ENCODE data around the gene AP5Z1.

GRCh38 chr7:4788627-4789189, 13.3 kb downstream of the AP5Z1 start:
- no peak for TF ChIP-seq POLR2A (IDR thresholded peaks at IDR 0.05; ENCODE audit: extremely low read depth, insufficient read length)
- TF ChIP-seq CTCF (IDR thresholded peaks at IDR 0.05; ENCODE audit: low read depth, low read length), result no peak
- TF ChIP-seq MAX (IDR thresholded peaks at IDR 0.05; ENCODE audit: low read depth, low read length), result no peak
- TF ChIP-seq MYC (IDR thresholded peaks at IDR 0.05; ENCODE audit: low read depth, low read length), result no peak

Measured in NB4 (cell line).